IMR-90 (cell line): ENCODE results near the gene MPI. TPM values are rescaled to one million over a fixed set of nuclear protein-coding genes. Genes with fewer than 3 reads are reported as not detected.
A peak's percentile ranks its signal among the peaks of the same experiment; 100 is the strongest.

Experiments
- ATAC-seq: fragments of 200-7000 bp; cut with Tn5 transposase; 2 replicates; pipeline ENCODE4 v1.9.1; 2020; ENCODE audit warnings: low read depth, mild to moderate bottlenecking, moderate library complexity
- BruUV-seq: library from RNA; stranded (reverse); fragments of 400-500 nt; replicated peaks from 2 replicates; lab custom pipeline; 2021; lab: Mats Ljungman, UMichigan
- CTCF ChIA-PET: fragments of 300-600 bp; formaldehyde crosslinking; extraction: SDS; loops from one replicate; lab custom pipeline; 2021; ENCODE audit warnings: antibody characterized with exemption; lab: Yijun Ruan, JAX
- POLR2A ChIA-PET: fragments of 300-600 bp; sonication (Branson Sonifier 250); formaldehyde crosslinking; loops from one replicate; lab custom pipeline; 2022; ENCODE audit warnings: antibody characterized with exemption; ENCODE audit not compliant: unreplicated experiment; lab: Charles Lee
- DNase-seq: peaks from one replicate; pipeline ENCODE4 v3.0.0; 2013
- H2AFZ ChIP-seq: replicated peaks from 2 replicates; pipeline ENCODE3; 2013; ENCODE audit warnings: low read length, mild to moderate bottlenecking; ENCODE audit not compliant: poor library complexity
- H2AK5ac ChIP-seq: 2 replicates; pipeline ENCODE4 v1.6.1; 2013; ENCODE audit warnings: low read depth, low read length, inconsistent platforms
- H2AK9ac ChIP-seq: replicated peaks from 2 replicates; pipeline ENCODE3; 2013; ENCODE audit warnings: mild to moderate bottlenecking, low read depth, low read length, moderate library complexity; ENCODE audit not compliant: poor library complexity
- H2BK120ac ChIP-seq: 2 replicates; pipeline ENCODE4 v1.6.1; 2013; ENCODE audit warnings: low read depth, low read length, inconsistent platforms
- H2BK15ac ChIP-seq: 3 replicates; pipeline ENCODE4 v1.6.1; 2013; ENCODE audit warnings: low read depth, low read length, inconsistent platforms
- H2BK20ac ChIP-seq: 2 replicates; pipeline ENCODE4 v1.6.1; 2013; ENCODE audit warnings: low read depth, mild to moderate bottlenecking, inconsistent platforms, low read length, moderate library complexity
- H2BK5ac ChIP-seq: 2 replicates; pipeline ENCODE4 v1.6.1; 2013; ENCODE audit warnings: mild to moderate bottlenecking, low read depth, low read length, inconsistent platforms; ENCODE audit not compliant: poor library complexity, severe bottlenecking
- H3K14ac ChIP-seq: replicated peaks from 2 replicates; pipeline ENCODE4 v1.6.1; 2013; ENCODE audit warnings: low read depth, low read length, inconsistent platforms
- H3K18ac ChIP-seq: 2 replicates; pipeline ENCODE4 v1.6.1; 2013; ENCODE audit warnings: low read depth, low read length, control low read depth
- H3K23ac ChIP-seq: 2 replicates; pipeline ENCODE4 v1.6.1; 2013; ENCODE audit warnings: low read depth, low read length, inconsistent platforms
- H3K27ac ChIP-seq: 2 replicates; pipeline ENCODE4 v1.5.1; 2013; ENCODE audit warnings: mild to moderate bottlenecking, control low read depth, low read length; ENCODE audit not compliant: insufficient read depth
- H3K27me3 ChIP-seq: 2 replicates; pipeline ENCODE4 v1.6.1; 2013; ENCODE audit warnings: low read length; ENCODE audit not compliant: control insufficient read depth, insufficient read depth
- H3K36me3 ChIP-seq: 2 replicates; pipeline ENCODE4 v1.6.1; 2013; ENCODE audit warnings: low read length, mixed read lengths; ENCODE audit not compliant: control insufficient read depth, insufficient read depth
- H3K4ac ChIP-seq: 2 replicates; pipeline ENCODE4 v1.6.1; 2013; ENCODE audit warnings: low read depth, low read length, inconsistent platforms
- H3K4me1 ChIP-seq: 2 replicates; pipeline ENCODE4 v1.6.1; 2013; ENCODE audit warnings: low read length, mixed read lengths; ENCODE audit not compliant: control insufficient read depth, insufficient read depth
- H3K4me2 ChIP-seq: 2 replicates; pipeline ENCODE4 v1.6.1; 2013; ENCODE audit warnings: low read depth, mild to moderate bottlenecking, control low read depth, low read length, moderate library complexity
- H3K4me3 ChIP-seq: 2 replicates; pipeline ENCODE4 v1.5.1; 2013; ENCODE audit warnings: low read depth, mild to moderate bottlenecking, control low read depth, low read length, moderate library complexity; ENCODE audit not compliant: insufficient read depth
- H3K56ac ChIP-seq: 2 replicates; pipeline ENCODE4 v1.6.1; 2013; ENCODE audit warnings: low read length, inconsistent platforms; ENCODE audit not compliant: insufficient read depth; ENCODE audit errors: extremely low read depth
- H3K79me1 ChIP-seq, 2 experiments: 2 replicates each; pipeline ENCODE4 v1.6.1; 2013; ENCODE audit warnings: low read length in 2 of 2, inconsistent platforms in 1 of 2, low read depth in 1 of 2
- H3K9ac ChIP-seq: 2 replicates; pipeline ENCODE4 v1.6.1; 2013; ENCODE audit warnings: low read depth, low read length, control low read depth
- H3K9me1 ChIP-seq: 2 replicates; pipeline ENCODE4 v1.6.1; 2013; ENCODE audit warnings: low read length, inconsistent platforms; ENCODE audit not compliant: insufficient read depth
- H3K9me3 ChIP-seq: 2 replicates; pipeline ENCODE4 v1.6.1; 2013; ENCODE audit warnings: low read length; ENCODE audit not compliant: control insufficient read depth, insufficient read depth
- H4K20me1 ChIP-seq: 2 replicates; pipeline ENCODE4 v1.6.1; 2013; ENCODE audit warnings: low read length, inconsistent platforms; ENCODE audit not compliant: insufficient read depth
- H4K5ac ChIP-seq: 2 replicates; pipeline ENCODE4 v1.6.1; 2013; ENCODE audit warnings: mild to moderate bottlenecking, low read depth, low read length, control low read depth
- H4K8ac ChIP-seq, 2 experiments: 2 replicates each; pipeline ENCODE4 v1.6.1; 2013; ENCODE audit warnings: low read depth in 2 of 2, low read length in 2 of 2, control low read depth in 1 of 2, inconsistent platforms in 1 of 2
- H4K91ac ChIP-seq: 2 replicates; pipeline ENCODE4 v1.6.1; 2013; ENCODE audit warnings: low read depth, low read length, inconsistent platforms; ENCODE audit not compliant: insufficient read depth
- BHLHE40 ChIP-seq: fragments of 150-350 bp; IDR thresholded peaks from 2 replicates; pipeline ENCODE4 v1.6.1; 2016; ENCODE audit warnings: mild to moderate bottlenecking, low read depth, low read length
- CEBPB ChIP-seq: IDR thresholded peaks from 2 replicates; pipeline ENCODE4 v1.6.1; 2012; ENCODE audit warnings: low read depth, low read length, improper control_type of control experiment
- CHD1 ChIP-seq: IDR thresholded peaks from 2 replicates; pipeline ENCODE4 v1.6.1; 2012; ENCODE audit warnings: low read depth, low read length, improper control_type of control experiment
- FOS ChIP-seq: fragments of 150-350 bp; IDR thresholded peaks from 2 replicates; pipeline ENCODE4 v1.6.1; 2016; ENCODE audit warnings: low read depth, low read length
- MAFK ChIP-seq: IDR thresholded peaks from 2 replicates; pipeline ENCODE4 v1.6.1; 2012; ENCODE audit warnings: low read depth, low read length, improper control_type of control experiment
- MAZ ChIP-seq: IDR thresholded peaks from 2 replicates; pipeline ENCODE4 v1.6.1; 2012; ENCODE audit warnings: low read depth, mild to moderate bottlenecking, low read length, improper control_type of control experiment, moderate library complexity, borderline replicate concordance
- MXI1 ChIP-seq: IDR thresholded peaks from 2 replicates; pipeline ENCODE4 v1.6.1; 2012; ENCODE audit warnings: low read depth, mild to moderate bottlenecking, low read length, moderate library complexity, borderline replicate concordance
- NFE2L2 ChIP-seq: fragments of 150-350 bp; IDR thresholded peaks from 2 replicates; pipeline ENCODE4 v1.6.1; 2016; ENCODE audit warnings: low read depth, mild to moderate bottlenecking, low read length
- POLR2A ChIP-seq: IDR thresholded peaks from 2 replicates; pipeline ENCODE4 v1.6.1; 2012; ENCODE audit warnings: mild to moderate bottlenecking, low read depth, low read length
- RAD21 ChIP-seq: IDR thresholded peaks from 2 replicates; pipeline ENCODE4 v1.6.1; 2012; ENCODE audit warnings: low read length, improper control_type of control experiment
- RCOR1 ChIP-seq: IDR thresholded peaks from 2 replicates; pipeline ENCODE4 v1.6.1; 2012; ENCODE audit warnings: mild to moderate bottlenecking, low read length, improper control_type of control experiment; ENCODE audit not compliant: insufficient replicate concordance
- RFX5 ChIP-seq: IDR thresholded peaks from 2 replicates; pipeline ENCODE4 v1.8.0; 2012; ENCODE audit warnings: low read depth, mild to moderate bottlenecking, low read length, moderate library complexity
- WGBS, 2 experiments: methylation state at CpG; one replicate each; pipeline versions ENCODE4 v1.1.5 to v1.1.7; 2013; ENCODE audit warnings: missing lambda C conversion rate in 2 of 2; ENCODE audit not compliant: insufficient read length in 1 of 2; ENCODE audit errors: extremely low coverage in 2 of 2; 5-methylcytosine and 5-hydroxymethylcytosine counted together
- dilution Hi-C: fragments of 300-500 bp; cut with HindIII; formaldehyde crosslinking; loops from one replicate; pipeline ENCODE4 v1.14.3; 2018; ENCODE audit warnings: low sequenced_read_pairs; ENCODE audit not compliant: unreplicated experiment
- in situ Hi-C: fragments of 300-500 bp; cut with MboI; formaldehyde crosslinking; loops from 3 replicates; pipeline ENCODE4 v1.14.3; 2019; ENCODE audit warnings: low sequenced_read_pairs, inconsistent platforms, mixed read lengths
- intact Hi-C: fragments of 100-400 bp; cut with micrococcal nuclease; formaldehyde crosslinking; loops from 2 replicates; pipeline ENCODE4 v1.10.0; 2022
- polyA plus RNA-seq, 3 experiments: library from polyadenylated mRNA; depleted of rRNA; stranded (reverse); fragments of >200 nt; gene quantifications; 2 replicates each; pipeline ENCODE4 v1.2.3, GENCODE V29; 2012; ENCODE audit warnings: low replicate concordance in 1 of 3
- total RNA-seq: library from RNA; depleted of rRNA; stranded (reverse); fragments of >200 nt; gene quantifications from 2 replicates; pipeline ENCODE4 v1.2.3, GENCODE V29; 2012
- TF ChIP-seq, protein P1 (sequence below): conservative IDR thresholded peaks from 2 replicates; pipeline ENCODE4 v1.5.1; 2012; ENCODE audit warnings: mild to moderate bottlenecking, low read depth, low read length, improper control_type of control experiment
- TF ChIP-seq, protein P2 (sequence below): fragments of 150-350 bp; IDR thresholded peaks from 2 replicates; pipeline ENCODE4 v1.6.1; 2016; ENCODE audit warnings: low read depth, mild to moderate bottlenecking, low read length, moderate library complexity, borderline replicate concordance
- TF ChIP-seq, protein P3 (sequence below): fragments of 150-350 bp; IDR thresholded peaks from 2 replicates; pipeline ENCODE4 v1.6.1; 2017; ENCODE audit warnings: mild to moderate bottlenecking, antibody characterized with exemption, low read length, low read depth

Gene MPI
- total and polyA plus RNA-seq, 2 of the 4 experiments (the other 2 are of a cell fraction): 80.1 to 91.8 TPM

DNA sequence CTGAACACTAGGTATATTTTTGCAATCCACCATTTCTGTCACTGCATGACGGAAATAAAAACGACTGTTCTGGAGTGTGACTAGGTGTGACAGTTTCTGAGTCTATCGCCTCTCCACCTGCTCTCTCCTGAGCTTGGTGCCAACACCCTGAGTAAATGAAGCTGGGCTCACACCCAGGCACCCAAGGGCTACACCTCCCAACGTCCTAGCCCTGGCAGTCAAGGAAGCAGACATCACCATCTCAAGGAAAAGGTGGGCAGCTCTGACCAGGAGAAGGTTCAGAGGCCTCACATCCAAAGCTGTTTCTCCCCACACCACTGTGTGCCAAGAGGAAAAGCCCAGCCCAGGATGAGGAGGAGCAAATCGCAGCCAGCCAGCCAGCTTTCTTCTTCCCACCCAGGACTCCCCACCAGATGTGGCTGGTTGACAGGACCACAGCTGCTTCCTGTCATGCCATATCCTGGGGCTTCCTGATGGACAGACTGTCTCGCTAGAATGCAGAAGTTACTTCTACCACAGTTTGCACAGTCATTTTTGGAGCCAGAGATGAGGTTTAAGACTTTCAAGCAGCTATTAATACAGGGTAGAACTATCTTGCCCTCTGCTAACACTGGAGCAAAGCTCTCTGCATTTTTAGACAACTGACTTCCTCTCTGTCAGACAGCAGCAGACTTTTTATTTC, 20.0 kb upstream of the MPI start:
- H4K5ac ChIP-seq: no peak overlapping the region
- ATAC-seq (no peak), DNase-seq (peak; percentile 39)
- dilution Hi-C loops: no loop called here
- H3K9me3 ChIP-seq: no peaks in the 10 kb centered on the region
- H2AK5ac ChIP-seq: no peak overlapping the region
- no peak overlapping the region for H3K23ac ChIP-seq
- no TSS peak for BruUV-seq
- no peak overlapping the region for H3K9ac ChIP-seq
- intact Hi-C loops: no loop called here
- H3K27me3 ChIP-seq: no peaks in the 10 kb centered on the region
- H3K79me1 ChIP-seq: peaks cover 13 to 80% of the 10 kb centered on the region in 2 experiments; a peak in 3 of 4 replicates
- H2BK5ac ChIP-seq: no peak overlapping the region
- peaks cover 18% of the 10 kb centered on the region for H3K4me1 ChIP-seq
- peaks cover 69% of the 10 kb centered on the region for H4K20me1 ChIP-seq
- H2BK15ac ChIP-seq: no peak overlapping the region
- in situ Hi-C loops: no loop called here
- no peak overlapping the region for H4K91ac ChIP-seq
- no peak overlapping the region for H4K8ac ChIP-seq
- no peak overlapping the region for H2BK20ac ChIP-seq
- no peak overlapping the region for H3K56ac ChIP-seq
- POLR2A ChIA-PET: no interaction called here
- H3K4me2 ChIP-seq: peak overlapping the region; percentile 28
- no CpG with 5 or more reads among the region's 6 CpGs for WGBS, 2 experiments
- no peak overlapping the region for H3K4ac ChIP-seq
- no peak overlapping the region for H3K4me3 ChIP-seq
- peak overlapping the region; percentile 10 for H2AK9ac ChIP-seq
- TF ChIP-seq FOS: no peak
- TF ChIP-seq CHD1: no peak
- TF ChIP-seq RAD21: no peak
- no peak for TF ChIP-seq POLR2A
- TF ChIP-seq MAFK: no peak
- no peak for TF ChIP-seq NFE2L2
- no peak for TF ChIP-seq CEBPB
- TF ChIP-seq BHLHE40: no peak
- TF ChIP-seq, protein P1, sequence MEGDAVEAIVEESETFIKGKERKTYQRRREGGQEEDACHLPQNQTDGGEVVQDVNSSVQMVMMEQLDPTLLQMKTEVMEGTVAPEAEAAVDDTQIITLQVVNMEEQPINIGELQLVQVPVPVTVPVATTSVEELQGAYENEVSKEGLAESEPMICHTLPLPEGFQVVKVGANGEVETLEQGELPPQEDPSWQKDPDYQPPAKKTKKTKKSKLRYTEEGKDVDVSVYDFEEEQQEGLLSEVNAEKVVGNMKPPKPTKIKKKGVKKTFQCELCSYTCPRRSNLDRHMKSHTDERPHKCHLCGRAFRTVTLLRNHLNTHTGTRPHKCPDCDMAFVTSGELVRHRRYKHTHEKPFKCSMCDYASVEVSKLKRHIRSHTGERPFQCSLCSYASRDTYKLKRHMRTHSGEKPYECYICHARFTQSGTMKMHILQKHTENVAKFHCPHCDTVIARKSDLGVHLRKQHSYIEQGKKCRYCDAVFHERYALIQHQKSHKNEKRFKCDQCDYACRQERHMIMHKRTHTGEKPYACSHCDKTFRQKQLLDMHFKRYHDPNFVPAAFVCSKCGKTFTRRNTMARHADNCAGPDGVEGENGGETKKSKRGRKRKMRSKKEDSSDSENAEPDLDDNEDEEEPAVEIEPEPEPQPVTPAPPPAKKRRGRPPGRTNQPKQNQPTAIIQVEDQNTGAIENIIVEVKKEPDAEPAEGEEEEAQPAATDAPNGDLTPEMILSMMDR: no peak
- TF ChIP-seq MXI1: no peak
- TF ChIP-seq, protein P2, sequence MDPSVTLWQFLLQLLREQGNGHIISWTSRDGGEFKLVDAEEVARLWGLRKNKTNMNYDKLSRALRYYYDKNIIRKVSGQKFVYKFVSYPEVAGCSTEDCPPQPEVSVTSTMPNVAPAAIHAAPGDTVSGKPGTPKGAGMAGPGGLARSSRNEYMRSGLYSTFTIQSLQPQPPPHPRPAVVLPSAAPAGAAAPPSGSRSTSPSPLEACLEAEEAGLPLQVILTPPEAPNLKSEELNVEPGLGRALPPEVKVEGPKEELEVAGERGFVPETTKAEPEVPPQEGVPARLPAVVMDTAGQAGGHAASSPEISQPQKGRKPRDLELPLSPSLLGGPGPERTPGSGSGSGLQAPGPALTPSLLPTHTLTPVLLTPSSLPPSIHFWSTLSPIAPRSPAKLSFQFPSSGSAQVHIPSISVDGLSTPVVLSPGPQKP: no peak
- no peak for TF ChIP-seq RCOR1
- TF ChIP-seq RFX5: no peak
- TF ChIP-seq MAZ: no peak
- TF ChIP-seq, protein P3, sequence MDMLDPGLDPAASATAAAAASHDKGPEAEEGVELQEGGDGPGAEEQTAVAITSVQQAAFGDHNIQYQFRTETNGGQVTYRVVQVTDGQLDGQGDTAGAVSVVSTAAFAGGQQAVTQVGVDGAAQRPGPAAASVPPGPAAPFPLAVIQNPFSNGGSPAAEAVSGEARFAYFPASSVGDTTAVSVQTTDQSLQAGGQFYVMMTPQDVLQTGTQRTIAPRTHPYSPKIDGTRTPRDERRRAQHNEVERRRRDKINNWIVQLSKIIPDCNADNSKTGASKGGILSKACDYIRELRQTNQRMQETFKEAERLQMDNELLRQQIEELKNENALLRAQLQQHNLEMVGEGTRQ: no peak
- H3K9me1 ChIP-seq: peaks cover 38% of the 10 kb centered on the region
- peaks cover 2% of the 10 kb centered on the region for H3K36me3 ChIP-seq
- no peak overlapping the region for H2AFZ ChIP-seq
- no peak overlapping the region for H3K27ac ChIP-seq
- H2BK120ac ChIP-seq: no peak overlapping the region
- no peak overlapping the region for H3K18ac ChIP-seq
- CTCF ChIA-PET: interaction anchor here (0.7 to 1.2 kb wide), 3 partner anchors 87 to 174 kb away, joined by 3 to 10 read pairs (median 6); no protein-coding TSS in a partner anchor
- H3K14ac ChIP-seq: no peak overlapping the region
